T-helper 1 cell treated with Interleukin-12 subunit alpha and Interleukin-12 subunit beta and Interleukin-4 antibody, amounts not matched to agents 30 ng/mL and 1 ng/mL, for 36 hours (primary cell): Measurements from ENCODE around the gene PRELID3B. TPM values are rescaled to one million over a fixed set of nuclear protein-coding genes. Genes with fewer than 3 reads are reported as not detected.

Experiments
- intact Hi-C: fragments of 100-400 bp; cut with micrococcal nuclease; formaldehyde crosslinking; loops from one replicate; pipeline ENCODE4 v1.15.1; 2024
- total RNA-seq: library from RNA; stranded (reverse); gene quantifications from 2 replicates; pipeline ENCODE4 v1.2.3, GENCODE V29; 2022

The PRELID3B gene
- total RNA-seq, result 68.7 and 77.8 TPM in 2 replicates

GRCh38 chr20:59042151-59042795 lies at the start of gene PRELID3B:
Gene PRELID3B (minus strand): TSS chr20:59042786. CDS start chr20:59042730, 56 bp downstream.
- intact Hi-C loops, result loop anchor here (1.0 to 5.0 kb wide), 5 partner anchors 10 to 1650 kb away; partner anchors contain the start of genes ATP5F1E, NELFCD, RBM38 and VAPB

- intact Hi-C loops, result loop anchor here (1.0 to 5.0 kb wide), 7 partner anchors 76 to 441 kb away; no protein-coding TSS in a partner anchor
These were observed 45.3 kb upstream of the PRELID3B start for GRCh38 chr20:59087829-59088433.

- intact Hi-C loops, result loop anchor here (2.0 to 5.0 kb wide), 2 partner anchors 216 to 440 kb away; no protein-coding TSS in a partner anchor
These were observed 44.3 kb upstream of the PRELID3B start for GRCh38 chr20:59086923-59087322.

- intact Hi-C loops, result no loop called here
These were observed 41.7 kb upstream of the PRELID3B start for GRCh38 chr20:59084041-59084850.

DNA sequence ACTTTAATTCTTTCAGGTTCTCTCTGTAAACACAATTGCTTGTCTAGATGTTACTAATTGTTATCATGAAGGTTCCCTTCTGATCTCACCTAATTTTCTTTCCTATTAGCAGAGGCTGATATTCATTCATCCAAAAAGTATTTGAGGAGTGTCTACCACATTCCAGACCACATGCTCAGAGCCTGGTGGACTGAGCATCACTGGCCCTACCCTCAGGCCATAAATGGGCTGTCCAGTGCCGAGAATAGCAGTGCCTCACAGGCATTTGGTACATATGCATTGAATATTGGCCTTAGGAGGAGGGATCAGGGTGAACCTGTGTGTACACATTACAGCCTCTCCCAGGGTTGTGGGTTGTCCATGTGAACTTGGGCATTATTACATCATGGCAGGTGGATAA lies 40.4 kb upstream of the PRELID3B start:
- intact Hi-C loops, result no loop called here

- intact Hi-C loops, result no loop called here
These were observed 39.6 kb upstream of the PRELID3B start for GRCh38 chr20:59082077-59082740.

DNA sequence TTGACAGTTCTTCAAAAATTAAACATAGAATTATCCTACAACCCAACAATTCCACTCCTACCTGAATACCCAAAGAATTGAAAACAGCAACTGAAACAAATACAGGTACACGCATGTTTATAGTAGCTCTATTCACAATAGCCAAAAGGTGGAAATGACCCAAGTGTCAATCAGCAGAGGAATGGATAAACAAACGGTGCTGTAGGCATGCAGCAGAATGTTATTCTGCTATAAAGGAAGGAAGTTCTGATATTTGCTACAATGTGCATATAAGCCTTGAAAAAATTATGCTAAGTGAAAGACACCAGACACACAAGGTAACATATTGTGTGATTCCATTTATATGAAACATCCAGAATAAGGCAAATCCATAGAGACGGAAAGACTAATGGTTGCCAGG lies 38.5 kb upstream of the PRELID3B start:
- intact Hi-C loops, result no loop called here

- intact Hi-C loops, result no loop called here
These were observed 35.6 kb upstream of the PRELID3B start for GRCh38 chr20:59078231-59078630.

- intact Hi-C loops, result no loop called here
These were observed 35.1 kb upstream of the PRELID3B start for GRCh38 chr20:59077705-59078104.

DNA sequence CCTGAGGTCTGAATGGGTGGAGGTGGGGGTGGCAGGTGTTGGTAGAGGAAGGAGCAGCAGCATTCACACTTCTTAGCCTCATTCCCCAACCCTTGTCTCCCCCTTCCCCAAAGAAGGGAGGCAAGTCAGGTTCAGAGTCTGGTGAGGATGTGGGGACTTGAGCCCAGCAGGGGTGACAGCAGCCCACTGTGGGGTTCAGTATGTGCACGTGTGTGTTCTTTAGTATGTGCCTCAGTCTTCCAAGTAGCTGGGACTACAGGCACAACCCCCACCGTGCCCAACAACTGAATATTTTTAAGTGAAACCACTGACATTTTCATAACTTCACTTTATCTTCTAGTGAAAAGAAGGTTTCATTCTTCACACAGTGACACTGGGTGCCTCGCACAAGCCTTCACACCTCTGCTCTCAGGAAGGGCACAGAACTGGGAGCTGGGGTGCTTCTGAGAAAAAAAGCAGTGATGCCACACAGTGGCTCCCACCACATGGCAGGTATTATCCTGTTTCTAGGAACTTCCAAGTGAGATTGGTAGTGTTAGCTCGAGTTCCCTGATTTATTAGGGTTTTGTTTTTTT lies 33.4 kb upstream of the PRELID3B start:
- intact Hi-C loops, result no loop called here

- intact Hi-C loops, result loop anchor here (5.0 kb wide), 1 partner anchor 328 kb away; no protein-coding TSS in a partner anchor
These were observed 31.9 kb upstream of the PRELID3B start for GRCh38 chr20:59074456-59074855.

- intact Hi-C loops, result loop anchor here (5.0 kb wide), 1 partner anchor 329 kb away; no protein-coding TSS in a partner anchor
These were observed 31.0 kb upstream of the PRELID3B start for GRCh38 chr20:59073582-59073981.

GRCh38 chr20:59071216-59071615 lies 28.6 kb upstream of the PRELID3B start:
- intact Hi-C loops, result loop anchor here (5.0 kb wide), 1 partner anchor 331 kb away; no protein-coding TSS in a partner anchor

DNA sequence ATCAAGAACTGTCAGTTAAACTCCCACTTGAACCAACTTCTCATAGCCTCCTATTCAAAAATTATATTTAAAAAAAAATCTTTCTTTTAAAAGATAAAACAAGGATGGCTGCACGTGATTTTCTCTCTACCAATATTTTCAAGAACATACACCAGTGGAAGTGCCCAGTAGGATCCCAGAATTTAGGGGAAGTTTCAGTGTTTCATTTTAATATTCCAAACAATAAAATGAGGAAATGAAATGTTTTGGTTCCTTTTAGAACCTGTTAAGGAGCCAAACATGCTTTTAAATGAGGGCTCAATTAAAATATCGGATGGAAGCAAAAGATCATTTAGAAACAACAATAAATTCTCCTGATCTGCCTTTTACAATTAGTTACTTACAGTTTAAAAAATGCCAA lies 26.4 kb upstream of the PRELID3B start:
- intact Hi-C loops, result no loop called here

DNA sequence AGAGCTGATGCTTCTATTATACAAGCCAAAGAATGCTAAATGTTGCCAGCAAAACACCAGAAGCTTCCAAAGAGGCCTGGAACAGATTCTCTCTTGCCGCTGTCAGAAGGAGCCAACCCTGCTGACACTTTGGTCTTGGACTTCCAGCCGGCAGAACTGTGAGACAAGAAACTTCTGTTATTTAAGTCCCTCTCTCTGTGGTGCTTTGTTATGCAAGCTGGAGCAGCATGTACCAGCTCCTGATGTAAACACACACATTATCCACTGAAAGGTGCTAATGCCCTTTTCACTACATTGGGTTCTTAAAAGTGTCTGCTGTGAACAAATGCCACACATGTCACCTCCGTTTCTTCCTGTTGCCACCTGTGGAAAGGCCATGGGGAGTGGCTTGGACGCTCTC lies 25.9 kb upstream of the PRELID3B start:
- intact Hi-C loops, result no loop called here

GRCh38 chr20:59064214-59064722 lies 21.7 kb upstream of the PRELID3B start:
- intact Hi-C loops, result no loop called here

- intact Hi-C loops, result no loop called here
These were observed 21.0 kb upstream of the PRELID3B start for GRCh38 chr20:59063358-59064213.

GRCh38 chr20:59062081-59062480 lies 19.5 kb upstream of the PRELID3B start:
- intact Hi-C loops, result no loop called here

GRCh38 chr20:59055302-59055701 lies 12.7 kb upstream of the PRELID3B start:
- intact Hi-C loops, result loop anchor here (1.0 kb wide), 2 partner anchors 167 to 441 kb away; no protein-coding TSS in a partner anchor
